Gastrocnemius medialis (tissue), 4 donors: ENCODE results near the gene TSHZ3.

Source experiments
- POLR2A ChIP-seq, 2 donors: fragments of 450-650 bp; IDR thresholded peaks; one replicate each; pipeline ENCODE4 v1.6.1; 2017; ENCODE audit warnings: antibody characterized with exemption in 2 of 2, mild to moderate bottlenecking in 2 of 2, moderate library complexity in 2 of 2
- TF ChIP-seq, protein P1 (sequence below), 5 experiments: fragments of 450-650 bp in 3 of 5; fragments of 200-600 bp in 2 of 5; sonication (generic) in 2 of 5; IDR thresholded peaks in 4 of 5; conservative IDR thresholded peaks in 1 of 5; 1 replicate in 4 of 5; 2 replicates in 1 of 5; pipeline ENCODE4 v1.5.1; 2016 to 2019; ENCODE audit warnings: antibody characterized with exemption in 5 of 5, mild to moderate bottlenecking in 3 of 5, moderate library complexity in 3 of 5

DNA sequence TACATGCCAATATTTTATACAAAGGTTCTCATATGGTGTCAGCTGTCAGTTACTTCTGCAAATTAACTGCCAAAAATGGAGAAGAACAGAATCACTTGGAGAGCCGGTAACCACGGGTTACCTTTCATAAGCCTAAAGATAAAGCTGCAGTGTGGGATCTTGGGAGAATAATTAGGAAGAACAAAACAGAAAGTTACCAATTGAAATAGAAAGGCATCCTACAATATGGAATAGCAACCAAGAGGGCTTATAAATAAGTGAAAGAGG, 74.2 kb downstream of the TSHZ3 start:
- no peak for TF ChIP-seq POLR2A (IDR thresholded peaks at IDR 0.05)
- TF ChIP-seq, protein P1, sequence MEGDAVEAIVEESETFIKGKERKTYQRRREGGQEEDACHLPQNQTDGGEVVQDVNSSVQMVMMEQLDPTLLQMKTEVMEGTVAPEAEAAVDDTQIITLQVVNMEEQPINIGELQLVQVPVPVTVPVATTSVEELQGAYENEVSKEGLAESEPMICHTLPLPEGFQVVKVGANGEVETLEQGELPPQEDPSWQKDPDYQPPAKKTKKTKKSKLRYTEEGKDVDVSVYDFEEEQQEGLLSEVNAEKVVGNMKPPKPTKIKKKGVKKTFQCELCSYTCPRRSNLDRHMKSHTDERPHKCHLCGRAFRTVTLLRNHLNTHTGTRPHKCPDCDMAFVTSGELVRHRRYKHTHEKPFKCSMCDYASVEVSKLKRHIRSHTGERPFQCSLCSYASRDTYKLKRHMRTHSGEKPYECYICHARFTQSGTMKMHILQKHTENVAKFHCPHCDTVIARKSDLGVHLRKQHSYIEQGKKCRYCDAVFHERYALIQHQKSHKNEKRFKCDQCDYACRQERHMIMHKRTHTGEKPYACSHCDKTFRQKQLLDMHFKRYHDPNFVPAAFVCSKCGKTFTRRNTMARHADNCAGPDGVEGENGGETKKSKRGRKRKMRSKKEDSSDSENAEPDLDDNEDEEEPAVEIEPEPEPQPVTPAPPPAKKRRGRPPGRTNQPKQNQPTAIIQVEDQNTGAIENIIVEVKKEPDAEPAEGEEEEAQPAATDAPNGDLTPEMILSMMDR (IDR thresholded peaks at IDR 0.05 in 4 of 5, conservative IDR thresholded peaks at IDR 0.05 in 1 of 5): no peak
